GM19455 (cell line): ENCODE measurements around the gene KCNA10.

Experiments
- ATAC-seq: cut with Tn5 transposase; IDR thresholded peaks from one replicate; pipeline ENCODE4 v1.9.1; 2021; ENCODE audit not compliant: unreplicated experiment

Gene KCNA10

DNA sequence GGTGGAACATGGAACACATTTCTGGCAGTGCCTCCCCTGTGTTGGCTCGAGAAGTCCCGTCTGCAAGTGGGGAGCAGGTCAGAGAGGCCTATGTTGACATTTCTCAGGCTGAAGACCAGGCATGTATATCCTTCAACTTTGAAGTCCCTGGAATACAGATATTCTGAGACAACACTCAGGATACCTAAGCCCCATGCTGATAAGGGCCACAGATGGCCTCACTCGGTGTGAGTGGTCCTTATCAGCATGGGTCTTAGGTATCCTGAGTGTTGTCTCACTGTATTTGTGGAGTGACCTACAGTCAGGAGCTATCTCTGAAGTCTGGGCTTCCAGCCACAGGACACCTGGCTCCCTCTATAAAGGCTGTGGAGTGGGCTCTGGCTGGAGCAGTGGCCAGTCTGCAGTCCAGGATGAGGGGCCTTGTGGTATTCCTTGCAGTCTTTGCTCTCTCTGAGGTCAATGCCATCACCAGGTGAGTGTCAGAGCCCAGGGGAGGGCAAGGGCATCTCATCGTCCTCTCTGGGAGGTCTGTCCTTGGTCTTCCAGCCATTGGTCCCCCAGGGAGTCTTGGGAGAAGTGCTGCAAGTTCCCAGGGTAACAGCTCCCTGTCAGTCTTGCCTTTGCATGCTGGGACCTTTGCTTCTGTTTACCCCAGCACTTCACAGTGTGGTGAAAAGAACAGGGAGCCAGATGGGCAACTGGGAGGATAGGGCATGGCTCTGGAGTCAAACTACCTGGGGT, 38.4 kb downstream of the KCNA10 start:
- no peak for ATAC-seq

DNA sequence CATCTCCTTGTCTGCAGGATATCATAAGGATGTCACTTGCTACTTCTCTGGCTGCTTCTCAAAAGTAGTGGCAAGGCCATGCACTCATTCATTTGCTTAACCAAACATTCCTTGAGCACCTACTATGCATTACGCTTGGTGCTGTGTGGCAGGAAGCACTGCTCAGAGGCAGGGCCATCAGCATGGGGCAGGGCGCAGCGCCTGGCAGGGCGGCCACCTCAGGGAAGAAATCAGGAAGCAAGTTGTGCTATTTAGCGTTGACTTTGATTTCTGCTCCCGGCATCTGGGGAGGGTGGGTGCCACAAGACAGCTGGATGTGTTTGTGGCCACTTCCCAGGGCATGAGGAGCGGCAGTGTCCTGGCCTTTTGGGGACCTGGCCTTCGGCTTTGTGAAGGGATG, 40.1 kb downstream of the KCNA10 start:
- ATAC-seq: no peak

GRCh38 chr1:110477967-110478640, 40.9 kb downstream of the KCNA10 start:
- ATAC-seq: no peak

- no peak for ATAC-seq
Measured at GRCh38 chr1:110477445-110477957, 41.5 kb downstream of the KCNA10 start.

GRCh38 chr1:110477041-110477440, 41.9 kb downstream of the KCNA10 start:
- no peak for ATAC-seq

GRCh38 chr1:110476028-110476765, 42.8 kb downstream of the KCNA10 start:
- ATAC-seq: no peak

- no peak for ATAC-seq
Measured at GRCh38 chr1:110475362-110476027, 43.5 kb downstream of the KCNA10 start.

DNA sequence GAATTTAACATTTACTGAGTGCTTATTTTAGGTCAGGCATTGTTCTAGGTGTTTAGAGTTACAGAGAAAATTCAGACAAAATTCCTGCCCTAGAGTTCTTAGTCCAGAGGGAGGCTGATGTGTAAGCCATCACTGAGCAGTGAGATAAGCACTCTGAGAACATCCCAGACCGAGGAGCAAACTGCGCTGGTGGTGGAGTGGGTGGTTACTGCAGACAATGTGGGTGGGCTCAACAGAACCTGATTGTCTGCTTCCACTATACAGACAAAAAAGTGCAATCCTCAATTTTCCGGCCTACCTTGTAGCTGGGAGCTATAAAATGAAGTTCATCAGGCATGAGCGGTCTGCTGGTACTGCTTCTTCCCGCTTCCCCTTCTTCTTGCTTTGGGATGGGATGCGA, 44.5 kb downstream of the KCNA10 start:
- ATAC-seq: no peak

DNA sequence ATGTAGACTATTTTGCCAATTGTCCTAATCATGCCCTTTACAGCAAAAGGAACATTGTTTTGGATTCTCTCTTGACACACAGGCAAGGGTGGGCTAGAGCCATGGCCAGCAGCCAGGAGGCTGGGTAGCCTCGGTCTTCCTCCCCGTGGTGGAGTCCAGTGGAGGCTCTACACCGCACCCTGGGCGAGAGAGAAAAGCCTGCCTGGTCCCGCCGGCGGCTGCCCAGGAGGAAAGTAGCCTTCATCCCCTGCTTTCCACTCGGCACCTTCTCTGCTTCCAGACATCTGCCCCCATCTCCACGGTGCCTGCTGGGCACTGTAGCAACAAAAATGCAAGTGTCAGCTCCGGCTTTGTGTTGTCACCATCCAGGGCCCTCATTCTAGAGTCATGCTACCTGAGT, 46.4 kb downstream of the KCNA10 start:
- ATAC-seq: no peak

DNA sequence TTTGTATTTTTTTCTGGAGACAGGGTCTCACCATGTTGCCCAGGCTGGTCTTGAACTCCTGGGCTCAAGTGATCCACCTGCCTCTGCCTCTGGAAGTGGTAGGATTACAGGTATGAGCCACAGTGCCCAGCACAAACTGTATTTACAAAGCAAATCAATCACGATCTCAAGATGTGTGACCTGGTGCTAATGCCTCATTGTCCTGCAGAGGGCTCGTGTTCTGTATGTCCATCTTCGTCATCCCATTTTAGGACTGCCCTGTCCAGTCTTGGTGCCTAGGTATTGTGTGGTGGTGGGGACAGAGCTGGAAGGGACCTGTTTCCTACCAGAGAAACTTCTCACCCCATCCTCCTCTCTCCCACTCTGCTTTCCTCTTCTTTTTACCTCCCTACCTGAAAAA, 47.8 kb downstream of the KCNA10 start:
- no peak for ATAC-seq
